Raji (cell line): ENCODE measurements around the gene LSM4.
A peak's percentile ranks its signal among the peaks of the same experiment; 100 is the strongest.

ENCODE experiments used
- POLR2A ChIP-seq: IDR thresholded peaks from 2 replicates; pipeline ENCODE4 v1.6.1; 2011; ENCODE audit warnings: low read depth, low read length, control low read depth; ENCODE audit not compliant: insufficient read depth

Gene LSM4

GRCh38 chr19:18320865-18321733 is 1.8 kb downstream of the LSM4 start:
- TF ChIP-seq POLR2A = no peak; the same call in 1 of the 2 replicates

- TF ChIP-seq POLR2A = no peak
Measured at GRCh38 chr19:18319591-18320135, 3.2 kb downstream of the LSM4 start.

GRCh38 chr19:18317961-18318800 is 4.7 kb downstream of the LSM4 start:
- TF ChIP-seq POLR2A = no peak

GRCh38 chr19:18313398-18313797 is 9.5 kb downstream of the LSM4 start:
- TF ChIP-seq POLR2A = no peak

- TF ChIP-seq POLR2A = no peak
Measured at GRCh38 chr19:18312092-18312534, 10.8 kb downstream of the LSM4 start.

- 0 out of 2 replicates have a peak, but pooled peaks have one; percentile 1 for TF ChIP-seq POLR2A
Measured at GRCh38 chr19:18311502-18312091, 11.3 kb downstream of the LSM4 start.

- no peak for TF ChIP-seq POLR2A
Measured at GRCh38 chr19:18310966-18311365, 11.9 kb downstream of the LSM4 start.

GRCh38 chr19:18310118-18310909 is 12.6 kb downstream of the LSM4 start:
- TF ChIP-seq POLR2A = no peak

- no peak for TF ChIP-seq POLR2A
Measured at GRCh38 chr19:18309525-18310064, 13.3 kb downstream of the LSM4 start.

- TF ChIP-seq POLR2A = no peak
Measured at GRCh38 chr19:18308948-18309325, 13.9 kb downstream of the LSM4 start.

- 0 out of 2 replicates have a peak, but pooled peaks have one; percentile 2 for TF ChIP-seq POLR2A
Measured at GRCh38 chr19:18308051-18308947, 14.6 kb downstream of the LSM4 start.

GRCh38 chr19:18307271-18307681 is 15.6 kb downstream of the LSM4 start:
- TF ChIP-seq POLR2A = no peak

GRCh38 chr19:18306888-18307260 is 16.0 kb downstream of the LSM4 start:
- TF ChIP-seq POLR2A = no peak
